ENCODE data around the gene COX19.

DNA sequence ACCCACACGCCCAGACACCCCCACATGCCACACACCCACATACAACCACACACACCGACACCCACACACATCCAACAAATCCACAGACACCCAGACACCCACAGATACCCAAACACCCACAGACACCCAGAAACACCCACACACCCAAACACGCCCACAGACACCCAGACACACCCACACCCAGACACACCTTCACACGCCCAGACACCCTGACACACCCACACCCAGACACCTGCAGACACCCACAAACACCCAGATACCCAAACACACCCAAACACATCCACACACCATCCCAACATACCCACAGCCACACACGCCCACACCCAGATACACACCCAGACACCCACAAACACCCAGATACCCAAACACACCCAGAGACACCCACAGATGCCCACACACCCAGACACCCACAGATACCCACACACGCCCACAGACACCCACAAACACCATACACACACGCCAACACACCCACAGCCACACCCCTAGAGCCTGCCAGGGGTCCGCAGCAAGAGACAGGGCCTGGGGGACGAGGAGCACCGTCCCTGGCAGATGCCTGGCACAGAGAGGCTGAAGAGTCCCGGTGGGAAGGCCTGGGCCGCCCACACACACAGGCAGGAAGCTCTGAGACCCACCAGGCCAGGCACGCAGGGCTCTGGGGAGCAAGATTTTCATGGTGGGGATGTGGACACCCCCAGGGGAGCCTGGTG lies 36.1 kb upstream of the COX19 start:
- TF ChIP-seq, protein P1, sequence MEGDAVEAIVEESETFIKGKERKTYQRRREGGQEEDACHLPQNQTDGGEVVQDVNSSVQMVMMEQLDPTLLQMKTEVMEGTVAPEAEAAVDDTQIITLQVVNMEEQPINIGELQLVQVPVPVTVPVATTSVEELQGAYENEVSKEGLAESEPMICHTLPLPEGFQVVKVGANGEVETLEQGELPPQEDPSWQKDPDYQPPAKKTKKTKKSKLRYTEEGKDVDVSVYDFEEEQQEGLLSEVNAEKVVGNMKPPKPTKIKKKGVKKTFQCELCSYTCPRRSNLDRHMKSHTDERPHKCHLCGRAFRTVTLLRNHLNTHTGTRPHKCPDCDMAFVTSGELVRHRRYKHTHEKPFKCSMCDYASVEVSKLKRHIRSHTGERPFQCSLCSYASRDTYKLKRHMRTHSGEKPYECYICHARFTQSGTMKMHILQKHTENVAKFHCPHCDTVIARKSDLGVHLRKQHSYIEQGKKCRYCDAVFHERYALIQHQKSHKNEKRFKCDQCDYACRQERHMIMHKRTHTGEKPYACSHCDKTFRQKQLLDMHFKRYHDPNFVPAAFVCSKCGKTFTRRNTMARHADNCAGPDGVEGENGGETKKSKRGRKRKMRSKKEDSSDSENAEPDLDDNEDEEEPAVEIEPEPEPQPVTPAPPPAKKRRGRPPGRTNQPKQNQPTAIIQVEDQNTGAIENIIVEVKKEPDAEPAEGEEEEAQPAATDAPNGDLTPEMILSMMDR (IDR thresholded peaks at IDR 0.05; ENCODE audit: insufficient read depth, low read length) = no peak
- no peak for TF ChIP-seq GABPA (IDR thresholded peaks at IDR 0.05; ENCODE audit: low read depth)
